ENCODE measurements around the gene MAB21L4. TPM values are rescaled to one million over a fixed set of nuclear protein-coding genes. Genes with fewer than 3 reads are reported as not detected.

Gene MAB21L4
- total and polyA plus RNA-seq, 2 donors (not counting 3 experiments of a cell fraction or from before 2014, with no cell fraction given) = not detected

DNA sequence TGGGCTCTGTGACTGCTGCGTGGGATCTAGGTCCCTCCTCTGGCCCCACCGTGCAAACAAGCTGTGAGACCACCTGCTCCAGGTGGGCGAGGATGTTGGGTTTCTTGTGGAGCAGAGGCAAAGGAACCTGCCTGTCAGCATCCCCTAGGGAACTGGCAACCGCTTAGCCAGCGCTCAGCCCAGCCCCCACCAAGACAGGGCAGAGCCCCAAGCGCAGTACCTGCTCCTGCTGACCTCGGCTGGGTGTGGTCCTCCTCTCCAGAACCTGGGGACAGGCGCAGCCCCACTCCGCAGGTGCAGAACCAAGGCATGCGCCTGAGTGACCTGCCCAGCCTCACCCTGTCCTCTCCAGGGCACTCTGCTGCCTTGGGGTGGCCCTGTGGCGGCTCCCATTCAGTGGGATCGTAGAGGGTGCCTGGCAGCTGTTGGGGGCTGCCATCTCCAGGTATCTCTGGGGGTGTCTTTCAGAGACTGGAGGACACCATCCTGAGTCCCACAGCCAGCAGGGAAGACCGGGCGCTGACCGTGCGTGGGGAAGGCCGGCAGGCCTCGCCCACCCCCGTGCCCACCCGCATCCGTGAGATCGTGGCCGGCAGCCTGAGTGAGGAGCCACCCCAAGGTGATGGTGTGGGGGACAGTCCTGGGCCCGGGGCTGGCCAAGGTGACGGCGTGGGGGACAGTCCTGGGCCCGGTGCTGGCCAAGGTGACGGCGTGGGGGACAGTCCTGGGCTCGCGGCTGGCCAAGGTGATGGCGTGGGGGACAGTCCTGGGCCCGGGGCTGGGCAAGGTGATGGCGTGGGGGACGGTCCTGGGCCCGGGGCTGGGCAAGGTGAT lies 22.5 kb upstream of the MAB21L4 start:
- no peak overlapping the region for H3K4me3 ChIP-seq (replicated peaks in 1 of 3; ENCODE audit: insufficient read depth in 1 of 3, low read depth in 1 of 3, low read length in 3 of 3)
- intact Hi-C loops (cut with micrococcal nuclease) (loop anchor here (10.0 kb wide), 1 partner anchor 156 kb away; no protein-coding TSS in a partner anchor), dilution Hi-C loops (cut with MboI; ENCODE audit: extremely low pct_ligation_motif_present, low sequenced_read_pairs) (no loop called here)
- no peak overlapping the region for H2AFZ ChIP-seq (ENCODE audit: low read depth, low read length)
- ChIA-PET POLR2A (no interaction called here), CTCF (no interaction called here)
- H3K9me1 ChIP-seq (replicated peaks; ENCODE audit: control insufficient read depth, extremely low read depth, insufficient read depth, low read length) = no peaks in the 10 kb centered on the region
- H3K9ac ChIP-seq (replicated peaks; ENCODE audit: extremely low read depth, insufficient read depth, low read length) = no peak overlapping the region
- BruUV-seq (replicated peaks) = no TSS peak
- H4K20me1 ChIP-seq (replicated peaks; ENCODE audit: control insufficient read depth, extremely low read depth, insufficient read depth, low read length) = no peaks in the 10 kb centered on the region
- no peaks in the 10 kb centered on the region for H3K27me3 ChIP-seq (ENCODE audit: control insufficient read depth in 2 of 2, insufficient read depth in 2 of 2, low read length in 2 of 2)
- H3K4me1 ChIP-seq (ENCODE audit: control insufficient read depth, extremely low read depth, insufficient read depth, low read length) = peaks cover 8% of the 10 kb centered on the region
- TF ChIP-seq, protein P1, sequence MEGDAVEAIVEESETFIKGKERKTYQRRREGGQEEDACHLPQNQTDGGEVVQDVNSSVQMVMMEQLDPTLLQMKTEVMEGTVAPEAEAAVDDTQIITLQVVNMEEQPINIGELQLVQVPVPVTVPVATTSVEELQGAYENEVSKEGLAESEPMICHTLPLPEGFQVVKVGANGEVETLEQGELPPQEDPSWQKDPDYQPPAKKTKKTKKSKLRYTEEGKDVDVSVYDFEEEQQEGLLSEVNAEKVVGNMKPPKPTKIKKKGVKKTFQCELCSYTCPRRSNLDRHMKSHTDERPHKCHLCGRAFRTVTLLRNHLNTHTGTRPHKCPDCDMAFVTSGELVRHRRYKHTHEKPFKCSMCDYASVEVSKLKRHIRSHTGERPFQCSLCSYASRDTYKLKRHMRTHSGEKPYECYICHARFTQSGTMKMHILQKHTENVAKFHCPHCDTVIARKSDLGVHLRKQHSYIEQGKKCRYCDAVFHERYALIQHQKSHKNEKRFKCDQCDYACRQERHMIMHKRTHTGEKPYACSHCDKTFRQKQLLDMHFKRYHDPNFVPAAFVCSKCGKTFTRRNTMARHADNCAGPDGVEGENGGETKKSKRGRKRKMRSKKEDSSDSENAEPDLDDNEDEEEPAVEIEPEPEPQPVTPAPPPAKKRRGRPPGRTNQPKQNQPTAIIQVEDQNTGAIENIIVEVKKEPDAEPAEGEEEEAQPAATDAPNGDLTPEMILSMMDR (IDR thresholded peaks at IDR 0.05; ENCODE audit: extremely low read depth in 1 of 2, insufficient read depth in 1 of 2, low read depth in 1 of 2, low read length in 2 of 2) = no peak
- TF ChIP-seq POLR2A (IDR thresholded peaks at IDR 0.05; ENCODE audit: low read depth, low read length) (no peak), GATA2 (IDR thresholded peaks at IDR 0.05; ENCODE audit: insufficient read depth, insufficient read length, low read depth, low read length) (no peak)
- TF ChIP-seq, protein P2, sequence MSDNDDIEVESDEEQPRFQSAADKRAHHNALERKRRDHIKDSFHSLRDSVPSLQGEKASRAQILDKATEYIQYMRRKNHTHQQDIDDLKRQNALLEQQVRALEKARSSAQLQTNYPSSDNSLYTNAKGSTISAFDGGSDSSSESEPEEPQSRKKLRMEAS (IDR thresholded peaks at IDR 0.05; ENCODE audit: insufficient read depth, insufficient read length) = no peak
- no peak overlapping the region for H3K27ac ChIP-seq (ENCODE audit: insufficient read depth, low read depth, low read length)
- H3K4me2 ChIP-seq (ENCODE audit: insufficient read depth, low read length) = no peak overlapping the region
- FAIRE-seq = no peak
- H3K79me2 ChIP-seq (ENCODE audit: control insufficient read depth, insufficient read depth, low read length) = no peaks in the 10 kb centered on the region
- no peak for DNase-seq (ENCODE audit: low read depth, low spot score)
- H3K9me3 ChIP-seq (replicated peaks; ENCODE audit: control insufficient read depth, insufficient read depth, low read length) = no peaks in the 10 kb centered on the region
- H3K36me3 ChIP-seq (ENCODE audit: control insufficient read depth in 2 of 2, extremely low read depth in 1 of 2, insufficient read depth in 2 of 2, low read length in 2 of 2) = no peaks in the 10 kb centered on the region

Data from endothelial cell of umbilical vein (primary cell).